CD14-positive monocyte (primary cell): ENCODE data around the gene RABL6. TPM values are rescaled to one million over a fixed set of nuclear protein-coding genes. Genes with fewer than 3 reads are reported as not detected.

Experiments
- DNase-seq, 3 donors: peaks; one replicate each; pipeline ENCODE4 v3.0.0-alpha.2; 2011 to 2022
- H2AFZ ChIP-seq: 2 replicates; pipeline ENCODE4 v1.6.0; 2012; ENCODE audit warnings: mild to moderate bottlenecking, low read depth, low read length, inconsistent platforms; ENCODE audit not compliant: insufficient read depth, poor library complexity, severe bottlenecking
- H3K27ac ChIP-seq, 2 donors: 1 replicate in 1 of 2; 2 replicates in 1 of 2; pipeline ENCODE4 v1.5.1; 2012 to 2013; ENCODE audit warnings: low read length in 2 of 2, control low read depth in 1 of 2, inconsistent platforms in 1 of 2, low read depth in 1 of 2, mild to moderate bottlenecking in 1 of 2
- H3K27me3 ChIP-seq, 2 donors: one replicate each; pipeline versions ENCODE4 v1.6.0 to v1.6.1; 2011 to 2013; ENCODE audit warnings: low read length in 2 of 2; ENCODE audit not compliant: control insufficient read depth in 2 of 2, insufficient read depth in 2 of 2
- H3K36me3 ChIP-seq, 2 donors: replicated peaks in 1 of 2; 1 replicate in 1 of 2; 2 replicates in 1 of 2; pipeline versions ENCODE4 v1.5.1 to v1.6.1; 2012 to 2013; ENCODE audit warnings: low read length in 2 of 2, control low read depth in 1 of 2, inconsistent platforms in 1 of 2, mild to moderate bottlenecking in 1 of 2; ENCODE audit not compliant: insufficient read depth in 2 of 2, control insufficient read depth in 1 of 2
- H3K4me1 ChIP-seq, 2 donors: 1 replicate in 1 of 2; 2 replicates in 1 of 2; pipeline versions ENCODE4 v1.5.1 to v1.6.1; 2012 to 2013; ENCODE audit warnings: low read length in 2 of 2, control low read depth in 1 of 2, inconsistent platforms in 1 of 2, mild to moderate bottlenecking in 1 of 2, moderate library complexity in 1 of 2; ENCODE audit not compliant: insufficient read depth in 2 of 2, control insufficient read depth in 1 of 2
- H3K4me2 ChIP-seq: replicated peaks from 2 replicates; pipeline ENCODE3; 2012; ENCODE audit warnings: low read length, moderate library complexity, mild to moderate bottlenecking; ENCODE audit not compliant: poor library complexity, severe bottlenecking; ENCODE audit errors: extremely low read depth
- H3K4me3 ChIP-seq, 3 experiments: fragments of 200-600 bp in 1 of 3; sonication (generic) in 1 of 3; replicated peaks in 1 of 3; 1 replicate in 2 of 3; 2 replicates in 1 of 3; pipeline ENCODE4 v1.5.1; 2011 to 2013; ENCODE audit warnings: low read length in 3 of 3, mild to moderate bottlenecking in 3 of 3, control low read depth in 2 of 3, low read depth in 2 of 3, inconsistent platforms in 1 of 3, moderate library complexity in 1 of 3
- H3K79me2 ChIP-seq: 2 replicates; pipeline ENCODE4 v1.6.0; 2012; ENCODE audit warnings: mild to moderate bottlenecking, control low read depth, inconsistent platforms, low read length, moderate library complexity; ENCODE audit not compliant: insufficient read depth
- H3K9ac ChIP-seq: 2 replicates; pipeline ENCODE4 v1.6.0; 2017; ENCODE audit warnings: low read length, mild to moderate bottlenecking; ENCODE audit not compliant: insufficient read depth, poor library complexity, severe bottlenecking
- H3K9me3 ChIP-seq, 2 donors: replicated peaks in 1 of 2; 1 replicate in 1 of 2; 2 replicates in 1 of 2; pipeline versions ENCODE4 v1.5.1 to v1.6.1; 2012 to 2013; ENCODE audit warnings: low read length in 2 of 2, control low read depth in 1 of 2; ENCODE audit not compliant: control insufficient read depth in 1 of 2, insufficient read depth in 1 of 2
- H4K20me1 ChIP-seq: 2 replicates; pipeline ENCODE4 v1.6.0; 2012; ENCODE audit warnings: mild to moderate bottlenecking, low read length, control low read depth, moderate library complexity; ENCODE audit not compliant: insufficient read depth
- H3K27ac Mint-ChIP-seq, 7 donors: one replicate each; pipeline ENCODE4 v1.8.0; 2020; ENCODE audit warnings: mild to moderate bottlenecking in 7 of 7, mixed read lengths in 7 of 7, moderate library complexity in 6 of 7, inconsistent platforms in 2 of 7
- H3K27me3 Mint-ChIP-seq, 3 donors: one replicate each; pipeline ENCODE4 v1.8.0; 2021 to 2022; ENCODE audit warnings: low read depth in 3 of 3, mild to moderate bottlenecking in 3 of 3, mixed read lengths in 3 of 3, moderate library complexity in 3 of 3, inconsistent platforms in 1 of 3
- H3K36me3 Mint-ChIP-seq, 2 donors: one replicate each; pipeline ENCODE4 v1.8.0; 2020; ENCODE audit warnings: mixed read lengths in 2 of 2, inconsistent platforms in 1 of 2, mild to moderate bottlenecking in 1 of 2
- H3K4me1 Mint-ChIP-seq: one replicate; pipeline ENCODE4 v1.8.0; 2020; ENCODE audit warnings: mild to moderate bottlenecking, mixed read lengths
- H3K4me3 Mint-ChIP-seq, 2 donors: one replicate each; pipeline ENCODE4 v1.8.0; 2020; ENCODE audit warnings: mild to moderate bottlenecking in 2 of 2, mixed read lengths in 2 of 2, moderate library complexity in 1 of 2
- H3K9me3 Mint-ChIP-seq, 7 donors: one replicate each; pipeline ENCODE4 v1.8.0; 2020 to 2022; ENCODE audit warnings: mixed read lengths in 7 of 7, mild to moderate bottlenecking in 6 of 7, moderate library complexity in 6 of 7, inconsistent platforms in 2 of 7
- WGBS: methylation state at CpG from one replicate; pipeline ENCODE4 v1.1.5; 2013; ENCODE audit warnings: missing lambda C conversion rate; ENCODE audit not compliant: insufficient coverage; 5-methylcytosine and 5-hydroxymethylcytosine counted together
- intact Hi-C, 2 donors: fragments of 100-400 bp; cut with micrococcal nuclease; formaldehyde crosslinking; loops; one replicate each; pipeline versions ENCODE4 v1.15.0 to v1.15.1; 2023
- polyA plus RNA-seq, 3 donors: library from polyadenylated mRNA; depleted of rRNA in 1 of 3; unstranded in 2 of 3; stranded (reverse) in 1 of 3; fragments of 300-500 nt in 2 of 3; fragments of >200 nt in 1 of 3; fragmentation: Illumina TruSeq in 2 of 3; gene quantifications; 1 replicate in 2 of 3; 2 replicates in 1 of 3; pipeline ENCODE4 v1.2.3, GENCODE V29; 2012 to 2021
- TF ChIP-seq, protein P1 (sequence below): fragments of 200-600 bp; IDR thresholded peaks from one replicate; pipeline ENCODE4 v1.8.0; 2022; ENCODE audit warnings: antibody characterized with exemption, mild to moderate bottlenecking

RABL6 gene
- polyA plus RNA-seq, 3 donors: 6.7 to 30.9 (median 8.1) TPM

DNA sequence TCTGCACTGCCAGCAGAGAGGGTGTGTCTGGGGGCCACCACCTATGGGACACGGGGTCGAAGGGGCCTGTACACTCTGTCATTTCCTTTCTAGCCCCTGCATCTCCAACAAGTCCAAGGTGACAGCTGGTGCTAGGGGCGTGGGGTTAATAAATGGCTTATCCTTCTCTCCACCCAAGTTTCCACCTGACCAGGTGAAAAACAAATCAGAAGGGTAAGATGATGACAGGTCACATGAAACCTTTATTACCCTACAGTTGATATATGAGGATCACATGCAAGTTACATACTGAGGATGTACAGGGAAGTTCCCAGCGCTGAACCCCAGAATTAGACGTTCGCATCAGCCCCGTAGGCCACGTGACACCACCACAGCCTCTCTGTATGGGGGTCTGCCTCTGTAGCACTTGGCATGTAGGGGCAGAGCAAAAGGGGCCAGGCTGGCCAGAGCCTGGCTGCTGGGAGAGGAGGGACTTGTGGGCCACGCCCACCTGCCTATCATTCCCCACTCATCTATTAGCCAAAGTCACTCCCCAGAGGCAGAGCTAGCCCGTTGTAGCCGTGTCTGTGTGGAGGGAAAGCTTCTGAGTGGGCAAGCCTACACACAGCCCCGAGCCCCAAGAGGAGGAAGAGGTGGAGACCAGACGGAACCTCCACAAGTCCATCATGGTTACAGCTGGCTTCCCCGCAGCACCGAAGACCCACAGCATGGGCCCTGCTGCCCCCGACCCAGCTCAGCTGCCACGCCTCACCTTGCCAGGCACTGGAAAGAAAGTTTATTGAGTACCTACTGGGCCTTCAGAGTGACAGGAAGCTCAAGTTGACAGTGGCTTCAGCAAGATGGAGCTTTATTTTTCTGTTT, 14.4 kb upstream of the RABL6 start:
- H2AFZ ChIP-seq: no peak overlapping the region
- H3K4me2 ChIP-seq: no peak overlapping the region
- no peak for DNase-seq
- H3K9ac ChIP-seq: no peak overlapping the region
- peaks cover 2 to 24% of the 10 kb centered on the region in 2 donors for H3K27me3 ChIP-seq
- Mint-ChIP-seq H3K4me1 (peaks cover 22% of the 10 kb centered on the region), H3K27ac (peak overlapping the region in 2 of 7 donors; percentile 51 to 72), H3K9me3 (peaks cover 0 to 4% (median 0%) of the 10 kb centered on the region in 7 donors), H3K27me3 (peaks cover 27 to 38% (median 32%) of the 10 kb centered on the region in 3 donors), H3K36me3 (peaks cover 12% of the 10 kb centered on the region in 2 donors), H3K4me3 (no peak overlapping the region)
- peaks cover 29 to 35% of the 10 kb centered on the region in 2 donors for H3K4me1 ChIP-seq
- peaks cover 14% of the 10 kb centered on the region for H4K20me1 ChIP-seq
- H3K36me3 ChIP-seq: no peaks in the 10 kb centered on the region
- H3K4me3 ChIP-seq: no peak overlapping the region
- peaks cover 4% of the 10 kb centered on the region for H3K79me2 ChIP-seq
- H3K9me3 ChIP-seq: no peaks in the 10 kb centered on the region
- TF ChIP-seq, protein P1, sequence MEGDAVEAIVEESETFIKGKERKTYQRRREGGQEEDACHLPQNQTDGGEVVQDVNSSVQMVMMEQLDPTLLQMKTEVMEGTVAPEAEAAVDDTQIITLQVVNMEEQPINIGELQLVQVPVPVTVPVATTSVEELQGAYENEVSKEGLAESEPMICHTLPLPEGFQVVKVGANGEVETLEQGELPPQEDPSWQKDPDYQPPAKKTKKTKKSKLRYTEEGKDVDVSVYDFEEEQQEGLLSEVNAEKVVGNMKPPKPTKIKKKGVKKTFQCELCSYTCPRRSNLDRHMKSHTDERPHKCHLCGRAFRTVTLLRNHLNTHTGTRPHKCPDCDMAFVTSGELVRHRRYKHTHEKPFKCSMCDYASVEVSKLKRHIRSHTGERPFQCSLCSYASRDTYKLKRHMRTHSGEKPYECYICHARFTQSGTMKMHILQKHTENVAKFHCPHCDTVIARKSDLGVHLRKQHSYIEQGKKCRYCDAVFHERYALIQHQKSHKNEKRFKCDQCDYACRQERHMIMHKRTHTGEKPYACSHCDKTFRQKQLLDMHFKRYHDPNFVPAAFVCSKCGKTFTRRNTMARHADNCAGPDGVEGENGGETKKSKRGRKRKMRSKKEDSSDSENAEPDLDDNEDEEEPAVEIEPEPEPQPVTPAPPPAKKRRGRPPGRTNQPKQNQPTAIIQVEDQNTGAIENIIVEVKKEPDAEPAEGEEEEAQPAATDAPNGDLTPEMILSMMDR: no peak
- H3K27ac ChIP-seq: no peak overlapping the region
- 88% methylated on average over 10 of the region's 17 CpGs for WGBS
- intact Hi-C loops: loop anchor here in 1 of 2 donors (5.0 kb wide), 1 partner anchor 54 kb away; the partner anchor contains the start of gene PHPT1

DNA sequence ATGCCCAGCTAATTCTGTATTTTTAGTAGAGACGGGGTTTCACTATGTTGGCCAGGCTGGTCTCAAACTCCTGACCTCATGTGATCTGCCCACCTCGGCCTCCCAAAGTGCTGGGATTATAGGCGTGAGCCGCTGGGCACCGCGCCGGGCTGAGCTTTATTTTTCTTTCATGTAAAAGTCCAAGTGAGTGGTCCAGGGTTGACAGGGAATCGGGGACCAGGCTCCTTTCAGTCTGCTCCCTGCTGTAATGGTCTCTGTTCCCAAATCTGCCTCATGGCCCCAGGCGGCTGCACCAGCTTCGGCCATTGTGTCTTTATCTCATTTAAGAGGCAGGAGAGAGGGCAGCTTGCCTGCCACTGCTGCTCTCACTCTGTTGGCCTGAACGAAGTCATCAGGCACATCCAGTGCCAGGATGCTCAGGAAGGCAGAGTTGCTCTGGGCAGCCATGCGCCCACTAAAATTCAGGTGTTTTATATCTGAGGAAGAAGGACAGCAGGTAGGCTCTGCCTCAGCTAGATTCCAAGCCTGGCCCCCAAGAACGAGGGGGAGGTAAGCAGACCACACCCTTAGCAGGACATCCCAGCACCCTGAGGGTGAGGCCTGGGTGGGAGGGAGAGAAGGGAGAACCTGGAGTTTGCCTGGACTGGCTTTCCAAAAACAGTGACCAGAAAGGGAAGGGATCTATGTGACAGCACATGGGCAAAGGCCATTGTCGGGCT, 13.3 kb upstream of the RABL6 start:
- no peak overlapping the region for H3K4me3 Mint-ChIP-seq

More for the DNA sequence above, 13.3 kb upstream of the RABL6 start:
- peaks cover 13 to 35% of the 10 kb centered on the region in 2 donors for H3K27me3 ChIP-seq
- H3K4me1 ChIP-seq: peaks cover 31 to 39% of the 10 kb centered on the region in 2 donors
- DNase-seq: no peak
- intact Hi-C loops: loop anchor here in 1 of 2 donors (5.0 kb wide), 1 partner anchor 53 kb away; the partner anchor contains the start of gene PHPT1
- Mint-ChIP-seq H3K27ac (peak overlapping the region in 4 of 7 donors; percentile 17 to 80 (median 42)), H3K4me1 (peaks cover 23% of the 10 kb centered on the region), H3K27me3 (peaks cover 37 to 47% (median 43%) of the 10 kb centered on the region in 3 donors), H3K36me3 (peaks cover 12% of the 10 kb centered on the region in 2 donors), H3K9me3 (peaks cover 0 to 4% (median 1%) of the 10 kb centered on the region in 7 donors)
- TF ChIP-seq, protein P1: no peak
- H2AFZ ChIP-seq: no peak overlapping the region
- no peak overlapping the region for H3K4me2 ChIP-seq
- H3K4me3 ChIP-seq: no peak overlapping the region
- H3K36me3 ChIP-seq: no peaks in the 10 kb centered on the region
- WGBS: 97% methylated on average over 11 of the region's 14 CpGs
- peaks cover 4% of the 10 kb centered on the region for H3K79me2 ChIP-seq
- no peaks in the 10 kb centered on the region for H3K9me3 ChIP-seq
- H4K20me1 ChIP-seq: peaks cover 17% of the 10 kb centered on the region
- no peak overlapping the region for H3K27ac ChIP-seq
- no peak overlapping the region for H3K9ac ChIP-seq
